GM12865 (cell line): ENCODE data around the gene PHPT1.

Experiments
- DNase-seq: peaks from one replicate; pipeline ENCODE4 v3.0.0; 2010; ENCODE audit warnings: low read depth
- H3K4me3 ChIP-seq: 2 replicates; pipeline ENCODE4 v1.5.1; 2011; ENCODE audit warnings: mild to moderate bottlenecking, low read depth, low read length, control low read depth
- CTCF ChIP-seq: IDR thresholded peaks from 2 replicates; pipeline ENCODE4 v1.5.1; 2011; ENCODE audit warnings: low read length, control low read depth, low read depth, inconsistent platforms; ENCODE audit not compliant: insufficient read depth; ENCODE audit errors: missing control alignments

Gene PHPT1

GRCh38 chr9:136824496-136825225 is 24.5 kb upstream of the PHPT1 start:
- TF ChIP-seq CTCF, result no peak
- H3K4me3 ChIP-seq, result no peak overlapping the region
- DNase-seq, result no peak

GRCh38 chr9:136825295-136826187 is 23.7 kb upstream of the PHPT1 start:
- no peak for DNase-seq
- TF ChIP-seq CTCF, result no peak
- no peak overlapping the region for H3K4me3 ChIP-seq

GRCh38 chr9:136826188-136826541 is 23.0 kb upstream of the PHPT1 start:
- DNase-seq, result no peak
- no peak overlapping the region for H3K4me3 ChIP-seq
- TF ChIP-seq CTCF, result no peak

GRCh38 chr9:136826703-136827582 is 22.3 kb upstream of the PHPT1 start:
- no peak for DNase-seq
- no peak for TF ChIP-seq CTCF

GRCh38 chr9:136827794-136828473 is 21.3 kb upstream of the PHPT1 start:
- TF ChIP-seq CTCF, result no peak
- H3K4me3 ChIP-seq, result no peak overlapping the region
- no peak for DNase-seq

More at GRCh38 chr9:136826703-136827582, 22.3 kb upstream of the PHPT1 start:
- no peak overlapping the region for H3K4me3 ChIP-seq

- DNase-seq, result no peak
- H3K4me3 ChIP-seq, result no peak overlapping the region
- no peak for TF ChIP-seq CTCF
Observed at GRCh38 chr9:136828474-136829140, 20.6 kb upstream of the PHPT1 start.
